GM18873 (cell line): Measurements from ENCODE around the gene ANKMY1.
"Not testable (repeated sequence)": the region's sequence is repeated elsewhere in the genome, so short reads cannot be mapped to it uniquely, and the experiment has no call there.

ENCODE experiments used
- ATAC-seq: cut with Tn5 transposase; IDR thresholded peaks from one replicate; pipeline ENCODE4 v1.9.1; 2021; ENCODE audit warnings: mild to moderate bottlenecking, moderate library complexity, moderate number of reproducible peaks; ENCODE audit not compliant: unreplicated experiment, low FRiP score

Gene ANKMY1

DNA sequence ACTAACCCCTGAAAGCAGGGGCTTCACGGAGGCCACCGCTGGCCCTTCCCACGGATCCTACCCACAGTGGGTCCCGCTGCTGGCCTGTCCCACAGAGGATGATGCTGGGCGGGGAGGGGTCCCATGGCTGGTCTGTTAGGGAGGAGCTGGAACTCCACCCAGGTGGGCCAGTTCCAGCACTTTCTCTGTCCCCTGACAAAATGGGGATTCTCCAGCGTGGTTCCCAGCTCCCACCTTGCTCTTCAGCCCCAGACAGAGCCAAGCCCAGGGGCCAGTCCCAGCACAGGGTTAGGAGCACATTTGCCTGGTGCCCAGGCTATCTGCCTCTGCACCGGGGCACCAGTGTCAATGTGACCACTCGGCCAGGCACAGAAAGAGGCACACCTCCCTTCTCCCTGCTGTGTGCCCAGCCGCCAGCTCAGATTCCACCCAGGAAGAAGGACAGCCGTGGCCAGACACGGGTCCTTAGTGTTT, 50.0 kb downstream of the ANKMY1 start:
- ATAC-seq, result no peak

DNA sequence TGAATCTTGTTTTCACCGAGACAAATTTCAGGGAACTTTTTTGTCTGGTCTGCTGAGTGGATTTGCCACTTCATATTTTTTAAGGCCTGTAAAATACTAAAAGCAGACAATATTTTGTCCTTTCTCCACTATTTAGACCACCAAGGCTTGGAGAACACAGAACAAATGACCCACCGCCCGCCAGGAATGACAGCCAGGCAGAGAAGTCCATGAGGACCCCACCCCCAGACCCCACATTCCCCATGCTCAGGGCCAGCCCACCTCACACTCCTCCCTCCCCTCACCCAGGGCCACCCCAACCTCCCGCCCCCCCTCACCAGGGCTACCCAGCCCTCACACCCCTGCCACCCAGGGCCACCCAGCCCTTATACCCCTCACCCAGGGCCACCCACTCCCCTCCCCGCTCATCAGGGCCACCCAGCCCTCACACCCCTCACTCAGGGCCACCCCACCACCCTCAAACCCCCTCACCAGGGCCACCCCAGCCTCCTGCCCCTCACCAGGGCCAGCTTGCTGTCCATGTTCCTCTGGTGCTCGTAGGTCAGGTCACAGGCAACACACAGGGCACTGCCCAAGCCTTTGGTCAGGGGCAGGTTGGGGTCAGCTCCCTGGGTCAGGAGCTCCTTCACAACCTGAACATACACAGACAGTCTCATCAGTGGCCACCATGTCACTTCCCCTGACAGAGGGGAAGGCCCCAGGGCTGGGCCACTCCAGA, 50.6 kb downstream of the ANKMY1 start:
- ATAC-seq, result no peak

DNA sequence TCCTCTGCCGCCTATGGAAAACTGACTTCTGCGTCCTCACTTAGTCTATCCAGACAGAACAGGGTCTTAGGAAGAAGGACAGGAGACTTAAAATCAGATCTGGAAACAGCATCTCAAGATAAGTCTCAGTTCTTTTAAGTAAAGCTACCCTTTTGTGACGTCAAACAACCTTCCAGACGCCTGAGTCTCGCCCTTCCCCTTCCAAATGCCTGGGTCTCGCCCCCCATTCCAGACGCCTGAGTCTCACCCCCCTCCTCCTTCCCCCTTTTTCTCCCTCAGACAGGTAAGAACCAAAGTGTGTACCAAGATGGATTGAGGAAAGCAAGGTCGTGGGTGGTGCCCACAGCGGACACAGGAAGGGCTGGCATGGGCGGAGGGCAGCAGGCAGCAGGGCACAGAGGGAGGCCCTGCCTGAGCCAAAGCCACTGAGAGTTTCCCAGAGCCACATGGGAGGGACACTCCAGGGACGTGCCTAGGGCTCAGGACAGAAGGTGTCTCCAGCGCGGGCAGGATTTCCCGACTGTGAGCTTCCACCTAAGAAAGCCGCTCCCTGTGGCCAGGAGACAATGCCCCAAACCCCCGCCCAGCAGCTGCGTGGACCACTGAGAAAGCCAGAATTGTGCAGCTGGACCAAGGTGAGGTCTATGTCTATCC, 51.3 kb downstream of the ANKMY1 start:
- ATAC-seq, result no peak

DNA sequence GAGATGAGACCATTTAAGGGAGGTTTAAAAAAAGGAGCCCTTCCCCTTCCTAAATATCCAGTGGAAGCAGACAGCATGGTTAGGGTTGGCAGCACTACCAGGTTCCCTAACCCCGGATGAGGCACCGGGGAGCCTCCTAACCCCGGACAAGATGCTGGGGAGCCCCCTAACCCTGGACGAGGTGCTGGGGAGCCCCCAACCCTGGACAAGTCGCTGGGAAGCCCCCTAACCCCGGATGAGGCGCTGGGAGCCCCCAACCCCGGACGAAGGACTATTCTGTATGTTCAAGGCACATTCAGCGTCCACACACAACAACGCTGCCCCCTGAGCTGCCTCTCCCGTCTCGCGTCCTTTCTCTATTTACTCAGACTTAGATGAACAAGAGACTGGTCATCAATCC, 51.9 kb downstream of the ANKMY1 start:
- ATAC-seq, result no peak

DNA sequence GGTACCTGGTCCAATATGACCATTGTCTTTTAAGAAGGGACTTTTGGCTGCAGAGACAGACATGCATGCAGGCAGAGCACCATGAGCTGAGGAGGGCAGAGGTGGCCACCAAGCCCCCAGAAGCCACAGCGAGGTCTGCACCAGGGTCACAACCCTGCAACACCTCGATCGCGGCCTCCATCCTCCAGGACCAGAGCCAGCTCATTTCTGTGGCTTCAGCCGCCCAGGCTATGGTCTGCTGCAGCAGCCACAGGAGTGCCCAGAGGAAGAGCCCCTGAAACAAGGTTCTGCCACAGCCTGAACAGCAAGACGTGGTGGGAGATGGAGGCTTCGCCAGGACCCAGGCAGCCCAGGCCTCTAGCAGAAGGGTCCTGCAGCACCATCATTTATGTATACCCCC, 53.9 kb downstream of the ANKMY1 start:
- no peak for ATAC-seq

DNA sequence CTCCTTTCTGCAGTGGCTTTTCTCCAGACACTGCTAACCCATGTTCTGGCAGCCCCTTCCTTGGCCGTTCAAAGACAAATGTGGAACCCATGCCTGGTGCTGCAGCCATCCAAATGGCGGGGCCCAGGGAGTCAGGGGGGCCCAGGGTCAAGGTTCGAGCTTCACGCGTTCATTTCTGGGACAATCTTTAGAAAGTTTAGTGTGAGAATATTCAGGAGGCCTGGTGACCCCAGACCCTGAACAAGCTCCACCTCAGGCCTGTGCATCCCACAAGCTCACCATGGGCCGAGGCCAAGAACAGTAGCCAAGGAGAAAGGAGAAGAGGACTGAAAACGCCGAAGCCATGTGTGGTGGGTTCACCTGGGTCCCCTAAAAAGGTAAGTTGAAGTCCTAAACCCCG, 54.4 kb downstream of the ANKMY1 start:
- no peak for ATAC-seq

DNA sequence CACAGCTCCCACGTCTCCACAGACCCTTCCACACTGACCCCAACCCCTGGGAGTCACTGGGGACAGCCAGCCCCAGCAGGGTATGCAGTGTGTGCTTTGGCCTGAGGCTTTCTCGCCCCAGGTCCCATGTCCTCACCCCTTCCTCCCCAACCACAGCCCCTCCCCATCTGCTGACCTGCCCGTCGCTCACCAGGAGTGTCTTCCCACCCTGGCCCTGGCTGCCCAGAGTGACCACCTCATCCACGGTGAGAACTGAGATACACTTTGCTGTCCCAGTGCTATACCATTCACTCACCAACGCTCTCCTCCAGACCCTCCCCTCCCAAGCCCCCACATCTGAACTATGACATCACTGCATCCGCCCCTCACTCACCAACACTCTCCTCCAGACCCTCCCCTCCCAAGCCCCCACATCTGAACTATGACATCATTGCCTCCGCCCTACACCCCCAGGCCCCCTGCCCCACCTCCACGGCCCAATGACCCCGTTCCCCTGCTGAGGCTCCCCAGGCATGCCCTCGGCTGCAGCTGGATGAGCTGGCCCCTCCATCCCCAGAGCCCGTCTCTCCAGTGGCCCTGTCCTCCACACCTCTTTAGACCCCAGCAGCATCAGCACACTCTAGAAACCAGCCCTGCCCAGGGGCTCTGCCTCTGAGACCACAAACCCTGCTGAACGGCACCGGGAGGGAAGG, 55.2 kb downstream of the ANKMY1 start:
- ATAC-seq, result no peak

DNA sequence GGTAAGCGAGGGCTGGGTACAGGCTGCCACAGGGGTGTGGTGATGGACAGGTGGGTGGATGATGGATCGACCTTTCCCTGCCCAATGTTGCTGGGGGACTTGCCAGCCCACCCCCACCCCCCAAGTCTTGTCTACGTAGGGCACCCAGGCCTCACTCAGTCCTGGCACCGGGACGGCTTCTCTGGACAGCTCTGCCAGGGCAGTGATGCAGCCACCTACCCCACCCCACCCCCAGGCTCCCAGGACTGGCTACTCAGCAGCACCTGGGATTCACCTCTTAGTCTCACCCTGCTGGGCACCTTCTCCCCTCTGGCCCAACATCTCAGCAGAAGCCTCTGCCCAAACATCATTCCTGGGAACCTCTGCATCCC, 55.7 kb downstream of the ANKMY1 start:
- no peak for ATAC-seq

DNA sequence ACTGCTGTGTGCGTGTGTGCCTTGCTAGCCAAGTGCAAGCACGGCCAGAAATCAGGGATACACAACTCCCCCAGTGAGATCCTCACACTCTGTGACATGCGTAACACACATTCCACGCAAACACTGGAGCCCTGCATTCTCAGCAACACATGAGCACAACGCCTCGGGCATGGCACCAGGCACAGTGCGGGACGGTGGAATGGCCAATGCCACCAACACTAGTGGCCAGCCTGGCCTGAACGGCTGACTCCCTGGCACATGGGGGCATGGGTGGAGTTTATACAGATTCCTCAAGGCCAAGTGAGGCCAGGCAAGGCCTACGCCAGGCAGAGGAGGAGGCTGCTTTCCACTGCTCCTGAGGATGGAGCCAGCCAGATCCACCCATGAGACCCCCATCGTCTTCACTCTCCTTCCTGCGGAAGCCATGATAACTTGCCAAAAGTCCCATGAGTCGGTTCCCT, 56.2 kb downstream of the ANKMY1 start:
- no peak for ATAC-seq

DNA sequence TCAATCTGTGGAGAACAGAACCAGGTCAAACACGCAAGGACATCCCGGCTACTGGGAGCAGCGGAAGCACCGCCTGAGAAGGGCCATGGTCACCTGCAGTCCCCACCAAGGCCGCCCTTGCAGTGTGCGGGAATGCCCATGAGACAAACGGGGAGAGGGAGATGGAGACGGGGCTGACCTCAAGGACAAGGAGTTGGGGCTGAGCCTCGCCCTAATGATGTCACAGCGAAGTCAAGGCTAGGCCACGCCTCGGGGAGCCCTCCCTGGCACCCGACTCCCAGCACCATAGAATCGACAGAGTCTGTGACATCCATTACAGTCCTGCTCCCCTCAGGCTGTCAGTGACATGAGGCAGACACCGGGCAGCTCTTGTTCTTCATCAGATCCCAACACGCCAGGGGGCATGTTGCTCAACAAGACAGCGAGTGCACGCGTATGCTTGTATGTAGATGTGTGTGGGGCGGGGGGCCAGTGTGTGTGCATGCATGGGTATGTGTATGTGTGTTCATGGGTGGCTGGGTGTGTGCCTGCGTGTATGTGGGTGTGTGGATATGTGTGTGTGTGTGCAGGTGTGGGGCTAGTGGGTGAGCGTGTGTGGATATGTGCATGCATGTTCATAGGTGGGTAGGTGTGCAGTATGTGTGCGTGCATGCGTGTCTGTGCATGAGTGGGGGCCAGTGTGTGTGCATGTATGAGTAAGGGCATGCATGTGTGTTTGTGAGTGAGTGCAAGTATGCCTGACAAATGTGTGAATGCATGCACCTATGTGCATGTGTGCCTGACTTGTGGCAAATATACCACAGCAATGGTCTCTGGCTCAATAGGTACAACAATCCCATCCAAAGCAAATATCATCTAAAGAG, 57.0 kb downstream of the ANKMY1 start:
- ATAC-seq, result no peak

DNA sequence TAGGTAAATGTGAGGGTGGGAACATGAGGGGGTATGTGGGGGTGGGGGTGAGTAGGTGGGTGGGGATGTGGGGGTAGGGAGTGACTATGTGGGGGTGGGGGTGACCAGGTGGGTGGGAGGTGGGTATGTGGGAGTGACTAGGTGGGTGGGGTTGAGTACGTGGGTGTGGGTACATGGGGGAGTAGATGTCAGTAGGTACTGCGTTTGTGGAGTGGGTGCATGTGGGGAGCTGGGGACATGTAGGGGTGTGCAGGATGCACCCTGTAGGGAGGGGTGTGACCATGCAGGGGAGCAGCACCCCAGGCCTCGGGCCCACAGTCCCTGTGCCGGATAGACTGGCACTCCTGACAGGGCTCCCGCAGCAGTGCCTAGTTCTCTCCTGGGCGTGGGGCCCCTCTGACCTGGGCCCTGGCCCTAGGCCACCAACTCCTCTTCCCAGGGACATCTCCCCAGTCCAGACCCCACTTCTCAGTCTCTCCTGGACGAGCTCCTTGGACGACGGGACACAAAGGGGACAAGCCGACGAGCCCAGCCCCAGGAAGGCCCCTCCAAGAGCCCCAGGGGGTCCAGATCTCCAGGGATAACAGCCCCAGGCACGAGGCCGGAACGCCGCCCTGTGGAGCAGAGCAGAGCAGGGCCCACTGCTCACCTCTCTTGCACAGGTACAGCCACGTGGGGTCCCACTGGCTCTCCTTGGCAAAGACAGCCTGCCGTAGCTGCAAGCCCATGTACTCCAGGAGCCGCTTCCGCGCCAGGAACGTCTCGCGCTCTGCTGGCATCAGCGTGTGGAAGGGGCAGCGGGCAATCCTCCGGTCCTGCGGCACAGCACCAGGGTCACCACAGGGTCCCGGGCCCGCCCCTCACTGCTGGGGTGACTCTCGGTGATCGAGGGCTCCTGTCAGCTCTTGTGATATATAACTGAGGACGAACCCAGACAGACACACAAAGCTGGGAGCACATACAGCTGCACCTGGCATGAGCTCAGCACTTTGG, 58.2 kb downstream of the ANKMY1 start:
- ATAC-seq, result no peak

DNA sequence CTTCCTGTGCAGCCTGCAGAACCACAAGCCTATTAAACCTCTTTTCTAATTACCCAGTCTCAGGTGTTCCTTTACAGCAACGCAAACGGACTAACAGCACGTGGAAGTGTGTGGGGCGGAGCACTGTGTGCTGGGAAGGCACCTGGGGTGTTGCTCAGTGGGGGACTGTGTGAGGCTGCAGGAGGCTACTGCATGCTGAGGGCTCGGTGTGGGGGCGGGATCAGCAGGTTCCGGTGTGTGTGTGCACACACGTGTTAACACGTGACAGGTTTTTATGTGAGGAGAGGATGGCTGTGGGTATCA, 58.9 kb downstream of the ANKMY1 start:
- no peak for ATAC-seq

DNA sequence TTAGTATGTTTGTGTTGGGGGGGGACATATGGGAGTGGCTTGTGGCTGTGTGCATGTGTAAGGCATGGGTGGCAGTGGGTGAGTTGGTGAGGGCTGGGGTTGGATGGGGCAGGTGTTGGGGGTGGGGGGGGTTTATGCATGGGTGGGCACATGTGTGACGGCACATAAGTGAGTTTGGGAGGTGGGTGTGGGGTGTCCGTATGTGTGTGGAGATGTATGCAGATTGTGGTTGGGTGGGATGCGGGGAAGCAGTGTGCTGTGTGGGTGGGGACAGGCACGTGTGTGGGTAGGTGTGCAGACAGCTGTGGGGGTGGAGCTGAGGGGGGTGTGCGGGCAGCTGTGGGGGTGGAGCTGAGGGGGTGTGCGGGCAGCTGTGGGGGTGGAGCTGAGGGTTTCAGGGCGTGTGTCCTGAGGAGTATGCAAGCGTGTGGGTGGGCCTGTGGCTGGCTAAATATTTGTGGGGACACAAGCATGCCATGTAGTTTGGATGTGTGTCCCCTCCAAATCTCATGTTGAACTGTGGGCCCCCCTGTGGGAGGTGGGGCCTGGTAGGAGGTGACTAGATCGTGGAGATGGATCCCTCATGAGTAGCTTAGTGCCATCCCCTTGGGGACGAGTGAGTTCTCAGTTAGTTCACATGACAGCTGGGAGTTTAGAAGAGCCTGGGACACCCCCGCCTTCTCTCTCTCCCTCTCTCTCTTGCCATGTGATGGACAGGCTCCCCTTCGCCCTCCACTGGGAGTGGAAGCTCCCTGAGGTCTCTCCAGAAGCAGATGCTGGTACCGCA, 59.4 kb downstream of the ANKMY1 start:
- ATAC-seq, result no peak

DNA sequence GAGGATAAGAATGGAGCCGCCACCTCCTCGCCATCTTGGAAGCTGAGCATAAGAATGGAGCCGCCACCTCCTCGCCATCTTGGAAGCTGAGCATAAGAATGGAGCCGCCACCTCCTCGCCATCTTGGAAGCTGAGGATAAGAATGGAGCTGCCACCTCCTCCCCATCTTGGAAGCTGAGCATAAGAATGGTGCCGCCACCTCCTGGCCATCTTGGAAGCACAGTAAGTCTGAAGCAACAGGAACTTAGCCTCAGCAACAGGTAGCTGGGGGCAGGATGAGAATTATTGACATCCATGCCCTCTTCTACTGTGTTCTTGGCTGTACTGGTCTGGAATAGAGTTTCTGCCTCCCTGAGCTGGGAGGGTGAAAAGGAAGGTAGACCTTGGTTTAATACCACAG, 60.7 kb downstream of the ANKMY1 start:
- ATAC-seq, result not testable (repeated sequence)

DNA sequence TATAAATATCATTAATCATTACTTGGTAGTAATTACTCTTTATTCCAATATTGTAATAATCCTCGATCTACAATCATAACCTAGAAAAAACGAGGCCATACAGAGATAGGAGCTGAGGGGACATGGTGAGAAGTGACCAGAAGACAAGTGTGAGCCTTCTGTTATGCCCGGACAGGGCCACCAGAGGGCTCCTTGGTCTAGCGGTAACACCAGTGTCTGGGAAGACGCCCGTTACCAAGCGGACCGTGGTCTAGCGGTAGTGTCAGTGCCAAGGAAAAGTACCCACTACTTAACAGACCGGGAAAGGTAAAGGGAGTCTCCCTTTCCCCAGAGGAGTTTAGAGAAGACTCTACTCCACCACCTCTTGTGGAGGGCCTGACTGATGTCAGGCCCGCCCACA, 62.8 kb downstream of the ANKMY1 start:
- ATAC-seq, result not testable (repeated sequence)

DNA sequence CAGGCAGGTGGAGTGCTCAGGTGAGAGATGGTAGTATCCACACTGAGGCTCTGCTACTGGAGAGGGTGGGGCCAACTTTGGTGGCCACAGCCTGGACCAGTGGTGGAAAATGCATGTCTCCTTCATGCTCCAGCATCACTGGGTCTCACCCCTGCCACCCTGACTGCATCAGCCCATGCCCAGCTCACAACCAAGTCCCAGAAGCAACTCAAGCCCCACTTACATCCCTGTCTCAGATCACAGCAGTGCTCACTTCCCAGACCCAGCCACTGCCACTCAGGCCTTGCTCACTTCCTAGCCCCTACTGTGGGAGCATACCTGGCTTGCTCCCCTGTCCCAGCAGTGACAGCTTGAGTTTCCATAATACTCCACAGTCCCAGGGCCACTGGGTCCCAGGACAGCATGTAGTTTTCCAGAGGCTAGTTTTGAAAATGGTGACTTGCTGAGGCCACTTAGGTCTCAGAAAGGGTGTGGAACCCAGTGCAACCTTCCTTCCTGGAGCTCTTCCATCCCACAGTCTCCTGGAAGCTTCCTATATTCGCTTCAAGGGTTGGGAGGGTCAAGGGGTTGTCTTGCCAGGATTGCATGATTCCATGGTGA, 63.5 kb downstream of the ANKMY1 start:
- no peak for ATAC-seq

DNA sequence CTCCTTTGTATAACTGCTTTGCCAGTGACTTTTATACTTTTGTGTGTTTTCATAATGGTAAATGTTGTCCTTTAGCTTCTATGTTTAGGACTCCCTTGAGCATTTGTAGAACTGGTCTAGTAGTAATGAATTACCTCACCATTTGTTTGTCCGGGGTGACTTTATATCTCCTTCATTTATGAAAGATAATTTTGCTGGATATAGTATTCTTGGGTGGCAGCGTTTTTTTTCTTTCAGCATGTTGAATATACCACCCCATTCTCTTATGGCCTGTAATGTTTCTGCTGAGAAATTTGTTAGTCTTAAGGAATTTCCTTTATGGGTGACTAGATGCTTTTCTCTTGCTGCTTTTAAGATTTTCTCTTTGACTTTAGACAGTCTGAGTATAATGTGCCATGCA, 66.3 kb downstream of the ANKMY1 start:
- no peak for ATAC-seq

DNA sequence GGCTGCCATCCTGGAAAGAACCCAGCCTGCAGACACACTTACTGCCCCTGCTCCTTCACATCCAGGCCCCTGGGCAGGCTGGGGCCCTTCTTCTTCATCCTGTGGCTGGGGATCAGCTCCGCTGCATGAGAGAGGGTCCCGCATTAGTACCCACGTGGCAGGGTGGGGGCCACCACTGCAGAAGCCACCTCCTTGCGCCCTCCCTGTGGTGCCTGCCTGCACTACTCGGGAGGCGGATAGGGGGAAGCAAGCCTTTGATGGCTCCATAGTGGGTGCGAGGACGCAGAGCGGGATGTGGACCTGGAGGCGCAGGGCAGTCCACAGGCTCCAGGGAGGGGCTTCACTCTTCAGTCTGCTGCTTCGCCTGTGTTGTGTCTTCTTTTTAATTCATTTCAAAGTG, 75.6 kb downstream of the ANKMY1 start:
- ATAC-seq, result no peak

DNA sequence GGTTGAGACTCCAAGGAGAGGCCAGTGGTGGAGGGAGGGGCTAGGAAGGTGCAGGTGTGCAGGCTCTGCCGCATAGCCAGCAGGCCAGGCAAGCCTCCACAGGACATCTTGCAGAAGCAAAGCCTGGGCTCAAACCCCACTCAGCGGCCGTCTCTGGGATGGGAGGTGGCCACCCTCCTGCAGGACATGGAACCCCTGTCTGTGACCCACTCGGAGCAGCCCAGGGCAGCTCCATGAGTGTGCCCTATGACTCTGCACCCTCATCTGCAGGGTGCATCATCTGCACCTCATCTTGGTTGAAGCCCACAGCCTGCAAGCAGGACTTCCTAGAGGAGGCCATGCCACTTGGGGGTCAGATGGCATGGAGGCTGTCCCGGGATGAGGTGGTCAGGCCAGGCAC, 76.1 kb downstream of the ANKMY1 start:
- no peak for ATAC-seq
